ENCODE measurements around the gene PATJ.

GRCh38 chr1:62012095-62012494, 269.8 kb downstream of the PATJ start:
- TF ChIP-seq POLR2AphosphoS5 (IDR thresholded peaks at IDR 0.05; ENCODE audit: borderline replicate concordance, low read depth, low read length) (no peak), EZH2 (IDR thresholded peaks at IDR 0.05) (no peak), FOXP2 (optimal IDR thresholded peaks at IDR 0.05; ENCODE audit: control extremely low read depth, extremely low read length, insufficient read depth) (no peak)
